ENCODE measurements around the gene HOXC10. TPM values are rescaled to one million over a fixed set of nuclear protein-coding genes. Genes with fewer than 3 reads are reported as not detected.

HOXC10 gene
- total RNA-seq, 2 donors from 2014 or later: 0.51 to 7.2 TPM

GRCh38 chr12:54026640-54027441, 41.9 kb downstream of the HOXC10 start:
- no peak overlapping the region for H3K4me3 ChIP-seq
- H3K36me3 ChIP-seq: no peaks in the 10 kb centered on the region
- peaks cover 81% of the 10 kb centered on the region for H3K27me3 ChIP-seq (replicated peaks; ENCODE audit: insufficient read depth)
- TF ChIP-seq POLR2AphosphoS5 (IDR thresholded peaks at IDR 0.05): no peak
- no peak for TF ChIP-seq POLR2A (IDR thresholded peaks at IDR 0.05)
- TF ChIP-seq CTCF (IDR thresholded peaks at IDR 0.05): no peak
- no peaks in the 10 kb centered on the region for H3K9me3 ChIP-seq
- WGBS: 10% methylated on average over 22 of the region's 22 CpGs
- intact Hi-C loops (cut with DNase I): no loop called here
- no peak overlapping the region for H3K27ac ChIP-seq
- no peaks in the 10 kb centered on the region for H3K4me1 ChIP-seq (replicated peaks)
- DNase-seq (ENCODE audit: low spot score): no peak

GRCh38 chr12:54027442-54027786, 42.5 kb downstream of the HOXC10 start:
- H3K27ac ChIP-seq: no peak overlapping the region
- no peak for DNase-seq (ENCODE audit: low spot score)
- no peaks in the 10 kb centered on the region for H3K36me3 ChIP-seq
- intact Hi-C loops (cut with DNase I): no loop called here
- no peaks in the 10 kb centered on the region for H3K4me1 ChIP-seq (replicated peaks)
- 36% methylated on average over 3 of the region's 3 CpGs for WGBS
- H3K4me3 ChIP-seq: no peak overlapping the region
- TF ChIP-seq CTCF (IDR thresholded peaks at IDR 0.05) (no peak), POLR2A (IDR thresholded peaks at IDR 0.05) (no peak), POLR2AphosphoS5 (IDR thresholded peaks at IDR 0.05) (no peak)
- H3K27me3 ChIP-seq (replicated peaks; ENCODE audit: insufficient read depth): peaks cover 82% of the 10 kb centered on the region
- H3K9me3 ChIP-seq: no peaks in the 10 kb centered on the region

DNA sequence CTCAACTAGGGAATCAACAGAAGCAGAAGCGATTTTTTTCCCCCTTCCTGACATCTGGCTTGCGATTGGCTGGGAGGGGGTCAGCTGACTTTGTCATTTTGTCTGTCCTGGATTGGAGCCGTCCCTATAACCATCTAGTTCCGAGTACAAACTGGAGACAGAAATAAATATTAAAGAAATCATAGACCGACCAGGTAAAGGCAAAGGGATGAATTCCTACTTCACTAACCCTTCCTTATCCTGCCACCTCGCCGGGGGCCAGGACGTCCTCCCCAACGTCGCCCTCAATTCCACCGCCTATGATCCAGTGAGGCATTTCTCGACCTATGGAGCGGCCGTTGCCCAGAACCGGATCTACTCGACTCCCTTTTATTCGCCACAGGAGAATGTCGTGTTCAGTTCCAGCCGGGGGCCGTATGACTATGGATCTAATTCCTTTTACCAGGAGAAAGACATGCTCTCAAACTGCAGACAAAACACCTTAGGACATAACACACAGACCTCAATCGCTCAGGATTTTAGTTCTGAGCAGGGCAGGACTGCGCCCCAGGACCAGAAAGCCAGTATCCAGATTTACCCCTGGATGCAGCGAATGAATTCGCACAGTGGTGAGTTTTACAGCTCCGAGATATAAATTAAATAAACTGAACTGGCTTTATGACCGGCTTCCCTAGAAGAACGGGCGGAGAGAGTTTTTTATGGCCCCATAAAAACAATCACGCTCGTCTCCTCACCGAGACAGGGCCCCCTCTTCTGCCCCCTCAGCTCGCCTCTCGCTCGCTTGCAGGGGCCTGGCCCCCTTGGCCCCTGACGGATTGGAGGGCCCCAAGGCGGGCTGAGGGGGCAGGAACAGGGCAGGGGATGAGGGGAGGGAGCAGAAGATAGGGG, 43.6 kb downstream of the HOXC10 start, which contains the start of gene HOXC6:
TSS of gene HOXC6 (plus strand) at position 127 of the 888 bp plus-strand sequence. CDS start at position 209, 82 bp downstream.
- TF ChIP-seq POLR2AphosphoS5 (IDR thresholded peaks at IDR 0.05) (peak; percentile 62), CTCF (IDR thresholded peaks at IDR 0.05) (no peak)
- intact Hi-C loops (cut with DNase I): no loop called here
- Histone ChIP-seq H3K9me3 (no peaks in the 10 kb centered on the region), H3K4me1 (replicated peaks) (no peaks in the 10 kb centered on the region), H3K27ac (no peak within 1 kb of the TSS), H3K27me3 (replicated peaks; ENCODE audit: insufficient read depth) (peaks cover 73% of the 10 kb centered on the region), H3K4me3 (no peak within 1 kb of the TSS), H3K36me3 (no peaks in the 10 kb centered on the region)
- WGBS: 4% methylated on average over 36 of the region's 36 CpGs
- no peak for DNase-seq (ENCODE audit: low spot score)

- H3K9me3 ChIP-seq: no peaks in the 10 kb centered on the region
- TF ChIP-seq POLR2A (IDR thresholded peaks at IDR 0.05) (no peak), POLR2AphosphoS5 (IDR thresholded peaks at IDR 0.05) (no peak), CTCF (IDR thresholded peaks at IDR 0.05) (no peak)
- DNase-seq (ENCODE audit: low spot score): no peak
- H3K4me3 ChIP-seq: no peak overlapping the region
- H3K27ac ChIP-seq: no peak overlapping the region
- H3K27me3 ChIP-seq (replicated peaks; ENCODE audit: insufficient read depth): peaks cover 73% of the 10 kb centered on the region
- 13% methylated on average over 52 of the region's 53 CpGs for WGBS
- H3K4me1 ChIP-seq (replicated peaks): peaks cover 9% of the 10 kb centered on the region
- intact Hi-C loops (cut with DNase I): no loop called here
- H3K36me3 ChIP-seq: no peaks in the 10 kb centered on the region
Measured at GRCh38 chr12:54029529-54030441, 44.8 kb downstream of the HOXC10 start.
